CD1c-positive myeloid dendritic cell (primary cell): ENCODE data around the gene CLMN.
A peak's percentile ranks its signal among the peaks of the same experiment; 100 is the strongest.

Experiments used
- DNase-seq: peaks from one replicate; pipeline ENCODE4 v3.0.0-alpha.2; 2016; ENCODE audit errors: extremely low spot score

Gene CLMN

GRCh38 chr14:95341115-95341514 lies 21.4 kb upstream of the CLMN start:
- no peak for DNase-seq

- no peak for DNase-seq
Observed at GRCh38 chr14:95340201-95340697, 20.5 kb upstream of the CLMN start.

- DNase-seq, result no peak
Observed at GRCh38 chr14:95339301-95339865, 19.7 kb upstream of the CLMN start.

- no peak for DNase-seq
Observed at GRCh38 chr14:95338436-95338835, 18.7 kb upstream of the CLMN start.

GRCh38 chr14:95337041-95337595 lies 17.4 kb upstream of the CLMN start:
- DNase-seq, result no peak

- no peak for DNase-seq
Observed at GRCh38 chr14:95336192-95336760, 16.6 kb upstream of the CLMN start.

GRCh38 chr14:95335071-95335470 lies 15.4 kb upstream of the CLMN start:
- DNase-seq, result no peak

- no peak for DNase-seq
Observed at GRCh38 chr14:95334044-95334443, 14.3 kb upstream of the CLMN start.

- DNase-seq, result no peak
Observed at GRCh38 chr14:95332641-95333040, 12.9 kb upstream of the CLMN start.

- DNase-seq, result no peak
Observed at GRCh38 chr14:95331708-95332408, 12.2 kb upstream of the CLMN start.

- DNase-seq, result no peak
Observed at GRCh38 chr14:95330591-95331370, 11.1 kb upstream of the CLMN start.

- no peak for DNase-seq
Observed at GRCh38 chr14:95329941-95330340, 10.2 kb upstream of the CLMN start.

GRCh38 chr14:95328729-95329503 lies 9.2 kb upstream of the CLMN start:
- no peak for DNase-seq

GRCh38 chr14:95327558-95328374 lies 8.1 kb upstream of the CLMN start:
- DNase-seq, result no peak

- peak; percentile 50 for DNase-seq
Observed at GRCh38 chr14:95326987-95327386, 7.3 kb upstream of the CLMN start.

GRCh38 chr14:95323917-95324316 lies 4.2 kb upstream of the CLMN start:
- DNase-seq, result no peak

- DNase-seq, result no peak
Observed at GRCh38 chr14:95323361-95323760, 3.7 kb upstream of the CLMN start.

GRCh38 chr14:95322651-95323050 lies 2.9 kb upstream of the CLMN start:
- peak; percentile 53 for DNase-seq

GRCh38 chr14:95321693-95322455 lies 2.2 kb upstream of the CLMN start:
- no peak for DNase-seq
